ENCODE results near the gene ITGA1.

GRCh38 chr5:53001541-53001940 is 213.8 kb downstream of the ITGA1 start:
- TF ChIP-seq CTCF (IDR thresholded peaks at IDR 0.05) (no peak), POLR2A (IDR thresholded peaks at IDR 0.05) (no peak)
